Astrocyte of the cerebellum (primary cell): Measurements from ENCODE around the gene TRIM26.

Experiments
- DNase-seq: peaks from one replicate; pipeline ENCODE4 v3.0.0-alpha.2; 2011; ENCODE audit warnings: low read depth
- H3K4me3 ChIP-seq: 2 replicates; pipeline ENCODE4 v1.5.1; 2011; ENCODE audit warnings: mild to moderate bottlenecking, low read depth, low read length, moderate library complexity
- CTCF ChIP-seq: IDR thresholded peaks from 2 replicates; pipeline ENCODE4 v1.5.1; 2012; ENCODE audit warnings: low read length, low read depth, moderate library complexity, mild to moderate bottlenecking; ENCODE audit errors: missing control alignments
- in situ Hi-C: cut with HindIII; loops from 2 replicates; pipeline ENCODE4 v1.10.0; 2017; ENCODE audit warnings: low sequenced_read_pairs

Gene TRIM26

GRCh38 chr6:30158475-30159040 lies 54.6 kb downstream of the TRIM26 start:
- H3K4me3 ChIP-seq: no peak overlapping the region
- no peak for TF ChIP-seq CTCF
- no peak for DNase-seq
- in situ Hi-C loops: no loop called here

GRCh38 chr6:30157999-30158398 lies 55.2 kb downstream of the TRIM26 start:
- no peak overlapping the region for H3K4me3 ChIP-seq
- TF ChIP-seq CTCF: no peak
- in situ Hi-C loops: no loop called here
- no peak for DNase-seq

GRCh38 chr6:30157581-30157980 lies 55.6 kb downstream of the TRIM26 start:
- no peak overlapping the region for H3K4me3 ChIP-seq
- in situ Hi-C loops: no loop called here
- DNase-seq: no peak
- TF ChIP-seq CTCF: no peak

GRCh38 chr6:30156774-30157173 lies 56.4 kb downstream of the TRIM26 start:
- DNase-seq: no peak
- H3K4me3 ChIP-seq: no peak overlapping the region
- in situ Hi-C loops: no loop called here
- TF ChIP-seq CTCF: no peak

- no peak for DNase-seq
- in situ Hi-C loops: no loop called here
- no peak for TF ChIP-seq CTCF
These were observed 57.0 kb downstream of the TRIM26 start for GRCh38 chr6:30156262-30156599.

GRCh38 chr6:30155520-30156261 lies 57.5 kb downstream of the TRIM26 start:
- DNase-seq: no peak
- in situ Hi-C loops: no loop called here
- TF ChIP-seq CTCF: no peak
- no peak overlapping the region for H3K4me3 ChIP-seq

More at GRCh38 chr6:30156262-30156599, 57.0 kb downstream of the TRIM26 start:
- no peak overlapping the region for H3K4me3 ChIP-seq
